ENCODE measurements around the gene LTB.

LTB gene

GRCh38 chr6:31559958-31560696 is 22.1 kb downstream of the LTB start:
- in situ Hi-C loops (cut with MboI; ENCODE audit: low pct_unique_long_range_greater_than_20kb, low sequenced_read_pairs, unreplicated experiment): no loop called here
- TF ChIP-seq CTCF (IDR thresholded peaks at IDR 0.05; ENCODE audit: extremely low read depth, insufficient read depth, missing control alignments): no peak
- DNase-seq (ENCODE audit: low spot score): peak; percentile 71

GRCh38 chr6:31559606-31559957 is 22.6 kb downstream of the LTB start:
- no peak for DNase-seq (ENCODE audit: low spot score)
- in situ Hi-C loops (cut with MboI; ENCODE audit: low pct_unique_long_range_greater_than_20kb, low sequenced_read_pairs, unreplicated experiment): no loop called here
- no peak for TF ChIP-seq CTCF (IDR thresholded peaks at IDR 0.05; ENCODE audit: extremely low read depth, insufficient read depth, missing control alignments)

DNA sequence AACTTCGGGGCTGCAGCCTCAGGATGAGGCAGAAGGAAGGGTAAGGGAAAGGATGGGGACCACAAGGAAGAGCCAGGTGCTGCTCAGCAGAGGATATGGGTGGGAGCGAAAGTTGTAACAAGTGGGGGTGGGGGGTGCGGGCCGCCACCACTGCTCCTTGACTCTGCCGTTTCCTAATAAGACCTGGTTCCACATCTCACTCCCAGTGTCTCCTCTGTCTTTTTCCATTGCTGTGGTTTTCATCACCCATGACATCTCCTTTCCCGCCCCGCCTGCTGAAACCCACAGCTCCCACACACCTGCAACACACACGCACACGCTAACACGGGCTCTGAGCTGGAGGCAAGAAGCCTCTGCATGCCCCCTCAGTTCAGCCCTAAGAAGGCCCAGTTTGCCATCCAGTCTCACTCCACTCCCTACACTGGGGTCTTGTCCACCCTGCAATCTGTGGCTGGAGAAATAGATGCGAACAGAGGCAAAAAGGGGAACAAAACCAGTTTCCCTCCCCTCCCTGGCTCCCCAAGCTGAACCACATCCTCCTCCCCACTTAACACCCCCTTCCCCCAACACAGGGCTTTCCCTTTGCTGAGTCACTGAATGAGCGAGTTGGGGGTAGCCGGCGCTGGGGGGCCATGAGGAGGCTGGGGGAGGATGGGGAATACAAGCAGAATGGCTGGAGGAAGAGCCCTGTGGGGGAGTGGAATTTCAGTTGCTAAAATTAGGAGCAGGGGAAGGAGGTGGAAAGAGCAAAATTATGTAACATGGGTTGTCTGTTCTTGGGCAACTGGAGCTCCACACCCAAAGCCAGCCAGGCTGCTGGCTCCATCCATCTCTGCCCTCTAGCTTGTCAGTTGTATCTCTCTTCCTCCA is 23.4 kb downstream of the LTB start:
- no peak for TF ChIP-seq CTCF (IDR thresholded peaks at IDR 0.05; ENCODE audit: extremely low read depth, insufficient read depth, missing control alignments)

DNA sequence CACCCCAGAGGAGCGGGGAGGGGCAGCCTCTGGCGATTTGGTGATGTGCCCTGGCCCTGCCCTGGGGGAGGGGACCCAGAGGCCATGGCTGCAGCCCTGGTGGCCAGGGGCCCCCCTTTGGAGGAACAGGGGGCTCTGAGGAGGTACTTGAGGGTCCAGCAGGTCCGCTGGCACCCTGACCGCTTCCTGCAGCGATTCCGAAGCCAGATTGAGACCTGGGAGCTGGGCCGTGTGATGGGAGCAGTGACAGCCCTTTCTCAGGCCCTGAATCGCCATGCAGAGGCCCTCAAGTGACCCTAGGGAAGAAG is 24.0 kb downstream of the LTB start:
- DNase-seq (ENCODE audit: low spot score): no peak
- no peak for TF ChIP-seq CTCF (IDR thresholded peaks at IDR 0.05; ENCODE audit: extremely low read depth, insufficient read depth, missing control alignments)
- in situ Hi-C loops (cut with MboI; ENCODE audit: low pct_unique_long_range_greater_than_20kb, low sequenced_read_pairs, unreplicated experiment): no loop called here

More for the DNA sequence above, 23.4 kb downstream of the LTB start:
- in situ Hi-C loops (cut with MboI; ENCODE audit: low pct_unique_long_range_greater_than_20kb, low sequenced_read_pairs, unreplicated experiment): no loop called here
- peak; percentile 74 for DNase-seq (ENCODE audit: low spot score)

DNA sequence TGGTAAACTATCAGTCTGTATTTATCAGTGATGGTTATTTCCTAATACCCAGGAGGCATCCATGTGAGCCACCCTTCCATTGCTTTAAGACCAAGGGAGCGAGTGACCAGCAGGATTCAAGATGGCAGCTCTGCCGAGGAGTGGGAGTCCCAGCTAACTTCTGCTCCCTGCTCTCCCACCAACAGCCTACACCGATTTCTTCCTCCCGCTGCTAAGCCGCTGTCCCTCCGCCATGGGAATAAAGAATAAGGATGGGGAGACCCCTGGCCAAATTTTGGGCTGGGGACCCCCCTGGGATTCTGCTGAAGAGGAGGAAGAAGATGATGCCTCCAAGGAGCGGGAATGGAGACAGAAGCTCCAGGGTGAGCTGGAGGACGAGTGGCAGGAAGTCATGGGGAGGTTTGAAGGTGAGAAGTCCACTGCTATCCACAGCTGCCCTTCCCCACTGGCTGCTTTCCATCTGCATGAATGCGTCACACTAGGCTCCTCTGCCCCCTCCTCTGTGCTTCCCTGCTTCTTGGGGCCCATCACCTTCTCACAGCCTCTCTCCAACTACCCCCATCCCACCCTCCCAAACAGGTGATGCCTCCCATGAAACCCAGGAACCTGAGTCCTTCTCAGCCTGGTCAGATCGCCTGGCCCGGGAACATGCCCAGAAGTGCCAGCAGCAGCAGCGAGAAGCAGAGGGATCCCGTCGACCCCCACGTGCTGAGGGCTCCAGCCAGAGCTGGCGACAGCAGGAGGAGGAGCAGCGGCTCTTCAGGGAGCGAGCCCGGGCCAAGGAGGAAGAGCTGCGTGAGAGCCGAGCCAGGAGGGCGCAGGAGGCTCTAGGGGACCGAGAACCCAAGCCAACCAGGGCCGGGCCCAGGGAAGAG is 24.5 kb downstream of the LTB start:
- in situ Hi-C loops (cut with MboI; ENCODE audit: low pct_unique_long_range_greater_than_20kb, low sequenced_read_pairs, unreplicated experiment): no loop called here
- TF ChIP-seq CTCF (IDR thresholded peaks at IDR 0.05; ENCODE audit: extremely low read depth, insufficient read depth, missing control alignments): no peak
- no peak for DNase-seq (ENCODE audit: low spot score)

- TF ChIP-seq CTCF (IDR thresholded peaks at IDR 0.05; ENCODE audit: extremely low read depth, insufficient read depth, missing control alignments): no peak
- DNase-seq (ENCODE audit: low spot score): no peak
- in situ Hi-C loops (cut with MboI; ENCODE audit: low pct_unique_long_range_greater_than_20kb, low sequenced_read_pairs, unreplicated experiment): no loop called here
Observed at GRCh38 chr6:31556307-31556706, 25.9 kb downstream of the LTB start.
